ENCODE results near the gene IKBKG.
"Not testable (repeated sequence)": the region's sequence is repeated elsewhere in the genome, so short reads cannot be mapped to it uniquely, and the experiment has no call there.

The IKBKG gene

GRCh38 chrX:154547245-154548027 is at the start of gene IKBKG:
TSS of gene IKBKG (plus strand) at chrX:154547620. CDS start at chrX:154552003, 4,383 bp downstream.
- no peak for FAIRE-seq

GRCh38 chrX:154501423-154501822 is 46.0 kb upstream of the IKBKG start:
- FAIRE-seq: not testable (repeated sequence)

- FAIRE-seq: no peak
These were observed 45.3 kb upstream of the IKBKG start for GRCh38 chrX:154502098-154502497.

- FAIRE-seq: no peak
These were observed 44.4 kb upstream of the IKBKG start for GRCh38 chrX:154502989-154503388.

- FAIRE-seq: no peak
These were observed 41.7 kb upstream of the IKBKG start for GRCh38 chrX:154505734-154506133.

- no peak for FAIRE-seq
These were observed 40.7 kb upstream of the IKBKG start for GRCh38 chrX:154506483-154507332.

- no peak for FAIRE-seq
These were observed 39.6 kb upstream of the IKBKG start for GRCh38 chrX:154507673-154508383.

- FAIRE-seq: no peak
These were observed 39.1 kb upstream of the IKBKG start for GRCh38 chrX:154508384-154508745.

- FAIRE-seq: no peak
These were observed 38.0 kb upstream of the IKBKG start for GRCh38 chrX:154509455-154509854.

- FAIRE-seq: no peak
These were observed 35.7 kb upstream of the IKBKG start for GRCh38 chrX:154511761-154512160.

GRCh38 chrX:154512879-154513553 is 34.4 kb upstream of the IKBKG start:
- FAIRE-seq: no peak

- no peak for FAIRE-seq
These were observed 33.7 kb upstream of the IKBKG start for GRCh38 chrX:154513716-154514115.

- FAIRE-seq: no peak
These were observed 32.1 kb upstream of the IKBKG start for GRCh38 chrX:154515090-154515965.

- FAIRE-seq: no peak
These were observed 31.3 kb upstream of the IKBKG start, which contains the start of gene FAM3A for GRCh38 chrX:154515966-154516655. TSS of gene FAM3A (minus strand) at chrX:154516232. CDS start at chrX:154515772, 460 bp downstream.

GRCh38 chrX:154516656-154517100 is 30.7 kb upstream of the IKBKG start:
- FAIRE-seq: no peak

- no peak for FAIRE-seq
These were observed 30.2 kb upstream of the IKBKG start for GRCh38 chrX:154517101-154517781.

GRCh38 chrX:154519389-154519788 is 28.0 kb upstream of the IKBKG start:
- no peak for FAIRE-seq

- FAIRE-seq: no peak
These were observed 21.6 kb upstream of the IKBKG start for GRCh38 chrX:154525606-154526490.

All from A204.1 (cell line).